B cell (primary cell): ENCODE results near the gene FGA.

Experiments used
- CTCF ChIP-seq: fragments of 200-600 bp; IDR thresholded peaks from one replicate; pipeline ENCODE4 v1.8.0; 2022; ENCODE audit warnings: antibody characterized with exemption, mild to moderate bottlenecking
- EZH2 ChIP-seq: IDR thresholded peaks from 2 replicates; pipeline ENCODE4 v1.6.1; 2012; ENCODE audit warnings: borderline replicate concordance, low read depth, mild to moderate bottlenecking, moderate library complexity, low read length; ENCODE audit not compliant: insufficient read depth, poor library complexity, severe bottlenecking

GRCh38 chr4:154622598-154622997 is 32.1 kb upstream of the FGA start:
- no peak for TF ChIP-seq EZH2
- peak; percentile 56 for TF ChIP-seq CTCF
